ENCODE data around the gene NAP1L4.

NAP1L4 gene

DNA sequence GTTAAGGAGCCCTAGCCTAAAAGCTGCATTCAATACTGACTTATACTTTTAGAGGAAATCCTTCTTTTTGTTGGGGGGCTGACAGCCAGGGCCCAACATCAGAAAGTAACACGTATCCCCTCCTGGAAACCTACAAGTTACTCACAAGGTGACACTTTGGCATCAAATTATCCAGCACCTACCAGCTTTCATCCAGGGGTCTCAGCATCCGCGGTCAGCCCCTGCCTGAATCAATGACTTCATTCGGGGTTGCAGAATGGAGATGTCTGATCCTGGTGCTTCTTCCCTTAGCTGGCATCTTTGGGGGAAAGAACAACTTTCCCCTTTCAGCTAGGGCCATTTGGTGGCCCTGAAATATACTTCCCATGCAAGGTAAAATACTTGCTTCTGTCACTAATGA lies 5.3 kb upstream of the NAP1L4 start:
- Histone ChIP-seq H3K4me2 (ENCODE audit: low read depth, low read length, poor library complexity, severe bottlenecking) (no peak overlapping the region), H3K36me3 (ENCODE audit: insufficient read depth, low read length) (peaks cover 21% of the 10 kb centered on the region; the same call in 1 of the 2 replicates), H3F3A (ENCODE audit: low read depth) (no peaks in the 10 kb centered on the region), H4K20me1 (ENCODE audit: insufficient read depth, low read length, poor library complexity, severe bottlenecking) (no peaks in the 10 kb centered on the region), H2AFZ (ENCODE audit: low read length) (no peak overlapping the region), H3K4me1 (ENCODE audit: insufficient read depth, low read length, poor library complexity, severe bottlenecking) (peaks cover 6% of the 10 kb centered on the region), H3K9me2 (replicated peaks; ENCODE audit: low read depth, low read length) (no peaks in the 10 kb centered on the region), H3K79me2 (ENCODE audit: insufficient read depth, low read length) (no peaks in the 10 kb centered on the region), H3K27me3 (ENCODE audit: insufficient read depth, low read length, poor library complexity, severe bottlenecking) (no peaks in the 10 kb centered on the region), H3K9me3 (ENCODE audit: insufficient read depth, low read depth, low read length) (no peaks in the 10 kb centered on the region), H3K4me3 (ENCODE audit: low read length, poor library complexity, severe bottlenecking) (no peak overlapping the region), H3K9ac (ENCODE audit: low read depth, low read length, poor library complexity, severe bottlenecking) (no peak overlapping the region)
- TF ChIP-seq, protein P1, sequence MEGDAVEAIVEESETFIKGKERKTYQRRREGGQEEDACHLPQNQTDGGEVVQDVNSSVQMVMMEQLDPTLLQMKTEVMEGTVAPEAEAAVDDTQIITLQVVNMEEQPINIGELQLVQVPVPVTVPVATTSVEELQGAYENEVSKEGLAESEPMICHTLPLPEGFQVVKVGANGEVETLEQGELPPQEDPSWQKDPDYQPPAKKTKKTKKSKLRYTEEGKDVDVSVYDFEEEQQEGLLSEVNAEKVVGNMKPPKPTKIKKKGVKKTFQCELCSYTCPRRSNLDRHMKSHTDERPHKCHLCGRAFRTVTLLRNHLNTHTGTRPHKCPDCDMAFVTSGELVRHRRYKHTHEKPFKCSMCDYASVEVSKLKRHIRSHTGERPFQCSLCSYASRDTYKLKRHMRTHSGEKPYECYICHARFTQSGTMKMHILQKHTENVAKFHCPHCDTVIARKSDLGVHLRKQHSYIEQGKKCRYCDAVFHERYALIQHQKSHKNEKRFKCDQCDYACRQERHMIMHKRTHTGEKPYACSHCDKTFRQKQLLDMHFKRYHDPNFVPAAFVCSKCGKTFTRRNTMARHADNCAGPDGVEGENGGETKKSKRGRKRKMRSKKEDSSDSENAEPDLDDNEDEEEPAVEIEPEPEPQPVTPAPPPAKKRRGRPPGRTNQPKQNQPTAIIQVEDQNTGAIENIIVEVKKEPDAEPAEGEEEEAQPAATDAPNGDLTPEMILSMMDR (conservative IDR thresholded peaks at IDR 0.05; ENCODE audit: low read length): no peak
- TF ChIP-seq EZH2phosphoT487 (IDR thresholded peaks at IDR 0.05; ENCODE audit: borderline replicate concordance): no peak

DNA sequence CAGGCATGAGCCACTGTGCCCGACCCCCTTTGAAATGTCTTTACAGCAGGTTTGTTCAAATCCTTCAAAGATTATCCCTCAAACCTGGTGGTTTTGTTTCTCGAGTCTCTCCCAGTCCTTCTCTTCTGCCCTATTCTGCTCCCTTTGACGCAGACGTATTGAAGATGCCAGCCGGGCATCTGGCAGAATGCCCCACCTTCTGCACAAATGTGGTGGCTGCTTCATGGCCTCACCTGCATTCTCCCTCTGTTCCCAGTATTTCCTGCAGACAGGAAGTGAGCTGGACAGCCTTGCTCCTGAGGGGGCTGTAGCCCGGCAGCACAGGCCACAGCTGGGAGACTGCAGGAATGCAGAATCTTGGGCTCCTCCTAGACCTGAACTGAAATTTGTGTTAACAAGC lies 4.8 kb upstream of the NAP1L4 start:
- Histone ChIP-seq H3K27me3 (ENCODE audit: insufficient read depth, low read length, poor library complexity, severe bottlenecking) (no peaks in the 10 kb centered on the region), H4K20me1 (ENCODE audit: insufficient read depth, low read length, poor library complexity, severe bottlenecking) (no peaks in the 10 kb centered on the region), H3K9me3 (ENCODE audit: insufficient read depth, low read depth, low read length) (no peaks in the 10 kb centered on the region), H3K9me2 (replicated peaks; ENCODE audit: low read depth, low read length) (no peaks in the 10 kb centered on the region), H3F3A (ENCODE audit: low read depth) (no peaks in the 10 kb centered on the region), H3K36me3 (ENCODE audit: insufficient read depth, low read length) (peaks cover 18% of the 10 kb centered on the region; the same call in 1 of the 2 replicates), H3K9ac (ENCODE audit: low read depth, low read length, poor library complexity, severe bottlenecking) (no peak overlapping the region), H3K4me2 (ENCODE audit: low read depth, low read length, poor library complexity, severe bottlenecking) (no peak overlapping the region), H3K4me3 (ENCODE audit: low read length, poor library complexity, severe bottlenecking) (no peak overlapping the region), H3K79me2 (ENCODE audit: insufficient read depth, low read length) (no peaks in the 10 kb centered on the region), H3K4me1 (ENCODE audit: insufficient read depth, low read length, poor library complexity, severe bottlenecking) (peaks cover 6% of the 10 kb centered on the region), H2AFZ (ENCODE audit: low read length) (no peak overlapping the region)
- no peak for TF ChIP-seq EZH2phosphoT487 (IDR thresholded peaks at IDR 0.05; ENCODE audit: borderline replicate concordance)
- TF ChIP-seq, protein P1 (conservative IDR thresholded peaks at IDR 0.05; ENCODE audit: low read length): no peak

DNA sequence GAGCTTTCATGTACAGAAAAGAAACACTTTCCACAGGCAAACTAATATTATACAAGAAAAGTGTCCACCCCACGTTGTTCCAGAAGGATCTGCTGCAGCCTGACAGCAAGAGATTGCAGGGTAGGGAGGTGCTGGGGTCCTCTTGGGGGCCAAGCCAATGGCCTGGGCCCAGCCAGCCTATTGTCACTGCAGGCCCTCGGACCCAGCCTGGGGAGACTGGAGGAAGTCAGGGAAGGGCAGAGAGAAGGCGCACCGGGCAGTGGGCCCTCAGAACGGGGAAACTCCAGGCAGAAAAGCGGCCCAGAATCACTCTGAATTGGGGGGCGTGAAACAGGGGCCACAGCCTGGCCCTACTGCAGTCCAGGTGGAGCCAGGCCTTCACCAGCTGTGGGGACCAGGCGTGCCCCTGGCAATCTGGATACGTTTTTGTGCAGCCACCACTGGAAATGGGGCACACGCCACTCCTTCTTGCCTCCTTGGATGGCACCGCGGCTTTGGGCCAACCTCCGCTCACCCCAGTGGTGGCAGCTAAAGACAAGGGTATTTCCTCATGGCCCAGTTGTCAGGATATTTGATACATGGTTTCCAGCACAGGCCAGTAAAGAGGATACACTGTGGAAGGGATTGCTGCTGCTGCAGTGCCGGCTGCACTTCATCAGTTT lies 3.9 kb upstream of the NAP1L4 start:
- Histone ChIP-seq H3K79me2 (ENCODE audit: insufficient read depth, low read length) (peaks cover 9% of the 10 kb centered on the region), H3K4me3 (ENCODE audit: low read length, poor library complexity, severe bottlenecking) (no peak overlapping the region), H3K36me3 (ENCODE audit: insufficient read depth, low read length) (peaks cover 10% of the 10 kb centered on the region; the same call in 1 of the 2 replicates), H3F3A (ENCODE audit: low read depth) (no peaks in the 10 kb centered on the region), H4K20me1 (ENCODE audit: insufficient read depth, low read length, poor library complexity, severe bottlenecking) (peaks cover 7% of the 10 kb centered on the region), H3K4me2 (ENCODE audit: low read depth, low read length, poor library complexity, severe bottlenecking) (no peak overlapping the region), H3K9ac (ENCODE audit: low read depth, low read length, poor library complexity, severe bottlenecking) (no peak overlapping the region), H3K9me2 (replicated peaks; ENCODE audit: low read depth, low read length) (no peaks in the 10 kb centered on the region), H3K9me3 (ENCODE audit: insufficient read depth, low read depth, low read length) (no peaks in the 10 kb centered on the region), H3K27me3 (ENCODE audit: insufficient read depth, low read length, poor library complexity, severe bottlenecking) (no peaks in the 10 kb centered on the region), H3K4me1 (ENCODE audit: insufficient read depth, low read length, poor library complexity, severe bottlenecking) (peaks cover 9% of the 10 kb centered on the region), H2AFZ (ENCODE audit: low read length) (no peak overlapping the region)
- TF ChIP-seq, protein P1 (conservative IDR thresholded peaks at IDR 0.05; ENCODE audit: low read length): no peak
- TF ChIP-seq EZH2phosphoT487 (IDR thresholded peaks at IDR 0.05; ENCODE audit: borderline replicate concordance): no peak
